ENCODE measurements around the gene AGBL1.

Gene AGBL1

DNA sequence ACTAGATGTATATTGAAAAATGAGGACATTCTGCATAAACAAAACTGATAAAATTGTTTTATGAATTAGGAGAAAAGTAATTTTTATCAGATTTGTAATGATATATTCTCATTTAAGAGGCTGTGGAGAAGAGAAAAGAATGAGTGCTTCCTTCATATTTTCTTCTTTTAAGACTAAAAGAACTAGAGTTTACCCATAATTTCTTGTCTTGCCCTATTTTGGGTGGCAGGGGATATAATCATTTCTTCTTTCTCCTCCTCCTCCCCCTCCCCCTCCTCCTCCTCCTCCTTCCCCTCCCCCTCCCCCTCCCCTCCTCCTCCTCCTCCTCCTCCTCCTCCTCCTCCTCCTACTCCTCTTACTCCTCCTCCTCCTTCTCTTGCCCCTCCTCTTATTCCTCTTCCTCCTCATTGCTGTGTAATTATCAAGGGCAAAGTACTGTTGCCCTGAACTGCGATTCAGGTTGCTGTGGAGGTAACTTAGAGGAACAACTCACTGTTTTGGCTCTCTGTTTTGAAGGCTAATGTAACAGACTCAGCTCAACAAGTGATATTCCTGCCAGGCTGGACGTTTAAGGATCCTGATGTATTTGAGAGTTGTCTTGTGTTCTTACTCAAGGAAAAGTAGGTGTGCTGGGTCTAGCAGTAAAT lies 555.4 kb downstream of the AGBL1 start:
- no peak for DNase-seq (ENCODE audit: low read depth)
- TF ChIP-seq, protein P1, sequence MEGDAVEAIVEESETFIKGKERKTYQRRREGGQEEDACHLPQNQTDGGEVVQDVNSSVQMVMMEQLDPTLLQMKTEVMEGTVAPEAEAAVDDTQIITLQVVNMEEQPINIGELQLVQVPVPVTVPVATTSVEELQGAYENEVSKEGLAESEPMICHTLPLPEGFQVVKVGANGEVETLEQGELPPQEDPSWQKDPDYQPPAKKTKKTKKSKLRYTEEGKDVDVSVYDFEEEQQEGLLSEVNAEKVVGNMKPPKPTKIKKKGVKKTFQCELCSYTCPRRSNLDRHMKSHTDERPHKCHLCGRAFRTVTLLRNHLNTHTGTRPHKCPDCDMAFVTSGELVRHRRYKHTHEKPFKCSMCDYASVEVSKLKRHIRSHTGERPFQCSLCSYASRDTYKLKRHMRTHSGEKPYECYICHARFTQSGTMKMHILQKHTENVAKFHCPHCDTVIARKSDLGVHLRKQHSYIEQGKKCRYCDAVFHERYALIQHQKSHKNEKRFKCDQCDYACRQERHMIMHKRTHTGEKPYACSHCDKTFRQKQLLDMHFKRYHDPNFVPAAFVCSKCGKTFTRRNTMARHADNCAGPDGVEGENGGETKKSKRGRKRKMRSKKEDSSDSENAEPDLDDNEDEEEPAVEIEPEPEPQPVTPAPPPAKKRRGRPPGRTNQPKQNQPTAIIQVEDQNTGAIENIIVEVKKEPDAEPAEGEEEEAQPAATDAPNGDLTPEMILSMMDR (IDR thresholded peaks at IDR 0.05; ENCODE audit: control insufficient read depth, insufficient read depth, low read depth, low read length, missing control alignments): no peak
- H3K4me3 ChIP-seq (ENCODE audit: control insufficient read depth, low read depth, low read length): no peak overlapping the region

DNA sequence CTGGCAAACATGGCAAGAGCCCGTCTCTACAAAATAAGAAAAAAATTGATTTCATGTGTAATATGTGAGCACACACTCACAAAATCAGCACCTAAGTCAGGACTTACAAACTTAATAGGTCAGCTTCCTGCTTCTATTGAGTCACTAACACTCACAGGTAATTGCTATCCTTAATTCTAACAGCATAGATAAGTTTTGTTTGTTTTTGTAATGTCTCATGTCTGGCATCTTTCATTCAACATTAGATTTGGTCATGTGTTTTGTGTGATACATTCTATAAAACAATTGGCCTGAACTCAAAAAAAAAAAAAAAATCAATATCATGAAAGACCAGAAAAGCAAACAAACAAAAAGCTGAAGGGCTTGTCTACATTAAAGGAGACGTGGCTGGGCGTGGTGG lies 564.7 kb downstream of the AGBL1 start:
- no peak for DNase-seq (ENCODE audit: low read depth)
- TF ChIP-seq, protein P1 (IDR thresholded peaks at IDR 0.05; ENCODE audit: control insufficient read depth, insufficient read depth, low read depth, low read length, missing control alignments): no peak
- no peak overlapping the region for H3K4me3 ChIP-seq (ENCODE audit: control insufficient read depth, low read depth, low read length)

DNA sequence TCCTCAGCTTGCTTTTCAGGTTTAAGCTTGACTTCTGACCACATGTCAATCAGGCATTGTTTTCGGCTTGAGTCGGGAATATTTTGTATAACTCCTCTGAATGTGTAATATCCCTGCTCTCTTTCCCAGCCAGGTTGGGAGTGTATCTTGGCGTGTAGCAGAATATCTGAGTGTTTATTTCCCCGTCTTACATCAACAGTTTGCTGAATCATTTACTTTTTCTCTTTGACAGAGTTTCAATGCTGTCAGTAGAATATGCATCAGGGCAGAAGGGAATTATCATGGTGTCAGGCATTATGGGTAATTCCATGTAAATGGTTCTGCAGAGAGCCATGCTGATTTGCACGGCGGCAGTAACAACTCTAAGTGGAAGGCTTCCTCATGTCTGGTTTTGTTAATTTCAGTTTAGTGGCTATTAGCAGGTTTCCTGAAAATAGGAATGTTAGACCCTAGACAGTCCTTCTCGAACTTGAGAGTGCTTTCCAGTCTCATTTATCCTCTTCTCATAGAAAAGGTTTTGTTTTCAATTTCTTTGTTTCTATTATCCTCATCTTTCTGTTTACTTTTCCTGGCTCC lies 566.3 kb downstream of the AGBL1 start:
- H3K4me3 ChIP-seq (ENCODE audit: control insufficient read depth, low read depth, low read length): no peak overlapping the region
- no peak for DNase-seq (ENCODE audit: low read depth)
- TF ChIP-seq, protein P1 (IDR thresholded peaks at IDR 0.05; ENCODE audit: control insufficient read depth, insufficient read depth, low read depth, low read length, missing control alignments): no peak

DNA sequence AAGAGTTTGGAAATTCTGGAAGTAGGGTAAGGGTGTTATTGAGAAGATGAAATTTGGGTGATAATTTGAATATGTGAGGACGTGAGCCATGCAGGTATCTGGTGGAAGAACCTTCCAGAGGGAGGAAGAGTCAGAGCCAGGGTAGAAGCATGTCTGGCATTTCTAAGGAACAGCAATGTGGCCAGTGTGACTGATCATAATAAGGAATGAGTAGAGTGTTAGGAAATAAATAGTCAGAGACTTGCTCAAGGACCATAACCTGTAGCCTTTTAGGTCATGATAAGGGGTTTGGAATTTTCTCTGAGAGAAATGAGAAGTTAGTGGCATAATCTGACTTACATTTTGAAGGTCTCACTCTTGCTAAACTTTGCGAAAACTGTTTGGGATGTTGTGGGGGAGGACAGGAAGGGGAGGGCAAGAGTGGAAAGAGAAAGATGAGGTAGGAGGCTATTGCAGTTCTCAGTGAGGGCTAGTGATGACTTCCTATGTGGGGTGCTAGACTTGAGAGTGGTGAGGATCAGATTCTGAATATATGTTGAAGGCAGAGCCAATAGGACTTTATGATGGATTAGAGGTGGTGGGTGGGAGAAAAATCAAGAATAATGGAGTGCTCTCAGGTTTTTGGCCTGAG lies 568.3 kb downstream of the AGBL1 start:
- no peak overlapping the region for H3K4me3 ChIP-seq (ENCODE audit: control insufficient read depth, low read depth, low read length)
- TF ChIP-seq, protein P1 (IDR thresholded peaks at IDR 0.05; ENCODE audit: control insufficient read depth, insufficient read depth, low read depth, low read length, missing control alignments): no peak
- no peak for DNase-seq (ENCODE audit: low read depth)

DNA sequence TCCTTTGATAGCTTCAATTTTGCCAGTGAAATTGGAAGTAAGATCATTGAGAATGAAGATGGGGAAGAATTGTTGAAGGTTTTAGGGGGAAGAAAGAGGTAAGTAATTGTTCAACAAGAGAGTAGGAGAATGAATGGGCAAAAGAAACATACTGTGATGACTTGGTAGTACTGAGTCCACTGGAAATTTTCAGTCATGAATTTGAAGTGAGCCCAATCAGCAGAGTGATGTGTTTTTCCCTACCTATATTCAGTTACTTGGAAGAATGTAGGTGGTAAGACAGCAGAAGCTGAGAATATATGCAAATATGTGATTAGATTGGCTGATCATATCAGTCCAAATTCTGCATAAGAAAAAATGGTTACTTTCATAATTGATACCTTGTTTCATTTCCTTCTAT lies 569.6 kb downstream of the AGBL1 start:
- no peak overlapping the region for H3K4me3 ChIP-seq (ENCODE audit: control insufficient read depth, low read depth, low read length)
- TF ChIP-seq, protein P1 (IDR thresholded peaks at IDR 0.05; ENCODE audit: control insufficient read depth, insufficient read depth, low read depth, low read length, missing control alignments): no peak
- no peak for DNase-seq (ENCODE audit: low read depth)

DNA sequence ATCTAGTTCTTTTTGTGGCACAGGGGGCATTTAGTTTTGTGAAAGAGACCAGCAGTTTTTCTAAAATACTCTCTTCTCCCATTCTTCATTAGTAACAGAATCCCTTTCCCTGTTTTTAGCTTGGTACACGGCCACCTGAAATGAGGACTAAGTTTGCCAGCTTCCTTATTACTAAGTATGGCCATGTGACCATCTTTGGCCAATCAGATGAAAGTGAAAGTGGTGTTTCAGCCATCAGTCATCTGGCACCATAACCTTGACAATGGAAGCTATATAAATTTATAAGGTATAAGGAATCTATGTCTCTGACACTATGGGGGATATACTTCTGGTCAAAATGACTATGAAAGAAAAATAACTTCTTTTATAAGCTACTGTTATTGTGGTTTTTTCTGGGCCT lies 570.4 kb downstream of the AGBL1 start:
- no peak for DNase-seq (ENCODE audit: low read depth)
- TF ChIP-seq, protein P1 (IDR thresholded peaks at IDR 0.05; ENCODE audit: control insufficient read depth, insufficient read depth, low read depth, low read length, missing control alignments): no peak
- no peak overlapping the region for H3K4me3 ChIP-seq (ENCODE audit: control insufficient read depth, low read depth, low read length)

All from AG09309 (cell line).